DMS114 treated with DMSO at 0.1 percent for 48 hours (cell line): Measurements from ENCODE around the gene DDT.
"Not testable (repeated sequence)": the region's sequence is repeated elsewhere in the genome, so short reads cannot be mapped to it uniquely, and the experiment has no call there.

Experiments used
- DNase-seq: peaks from one replicate; lab custom pipeline; 2025; ENCODE audit not compliant: unreplicated experiment; lab: John Stamatoyannopoulos, UW

Gene DDT

DNA sequence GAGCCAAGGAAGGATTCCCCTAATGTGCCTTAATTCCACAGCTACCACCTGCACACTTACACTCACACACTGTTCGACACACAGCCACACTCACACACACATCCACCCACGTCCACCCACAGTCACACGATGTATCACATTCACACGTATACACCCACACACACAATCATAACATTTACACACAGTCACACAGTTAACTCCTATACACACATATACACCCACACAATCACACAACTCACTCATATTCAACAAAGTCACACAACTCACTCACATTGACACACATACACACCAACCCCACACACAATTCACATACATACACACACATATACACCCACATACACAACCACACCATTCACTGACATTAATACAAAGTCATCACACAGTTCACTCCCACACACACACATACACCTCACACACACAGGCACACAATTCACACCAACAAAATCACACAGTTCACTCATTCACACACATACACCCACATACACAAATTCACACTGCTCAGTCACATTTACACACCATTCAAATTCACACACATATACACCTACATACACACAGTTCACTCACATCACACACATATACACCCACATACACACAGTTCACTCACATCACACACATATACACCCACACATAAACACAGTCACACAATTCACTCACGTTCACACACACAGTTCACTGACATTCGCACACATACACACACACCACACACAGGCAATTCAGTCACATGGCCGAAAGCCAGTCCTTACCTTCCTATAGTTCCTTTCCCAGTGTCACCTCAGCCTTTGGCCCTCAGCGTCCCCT, 19.8 kb downstream of the DDT start:
- DNase-seq: not testable (repeated sequence)

DNA sequence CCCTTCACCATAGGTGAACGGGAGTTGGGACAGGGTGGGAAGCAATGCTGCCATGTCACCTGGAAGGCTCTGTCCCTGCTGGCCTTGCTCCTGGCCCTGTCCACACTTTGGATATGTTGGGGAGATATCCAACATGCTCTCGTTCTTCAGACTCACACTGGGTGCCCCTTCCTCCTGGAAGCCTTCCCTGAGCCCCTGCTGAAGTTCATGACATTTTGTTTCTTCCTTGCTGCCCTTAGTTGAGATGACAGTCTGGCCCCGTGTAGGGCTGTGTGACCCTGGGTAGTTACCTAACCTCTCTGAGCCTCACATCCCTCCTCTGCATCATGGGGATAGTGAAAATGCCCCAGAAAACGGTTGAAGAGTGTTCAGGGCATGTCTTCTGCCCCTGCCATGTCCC, 20.8 kb downstream of the DDT start:
- DNase-seq: not testable (repeated sequence)

DNA sequence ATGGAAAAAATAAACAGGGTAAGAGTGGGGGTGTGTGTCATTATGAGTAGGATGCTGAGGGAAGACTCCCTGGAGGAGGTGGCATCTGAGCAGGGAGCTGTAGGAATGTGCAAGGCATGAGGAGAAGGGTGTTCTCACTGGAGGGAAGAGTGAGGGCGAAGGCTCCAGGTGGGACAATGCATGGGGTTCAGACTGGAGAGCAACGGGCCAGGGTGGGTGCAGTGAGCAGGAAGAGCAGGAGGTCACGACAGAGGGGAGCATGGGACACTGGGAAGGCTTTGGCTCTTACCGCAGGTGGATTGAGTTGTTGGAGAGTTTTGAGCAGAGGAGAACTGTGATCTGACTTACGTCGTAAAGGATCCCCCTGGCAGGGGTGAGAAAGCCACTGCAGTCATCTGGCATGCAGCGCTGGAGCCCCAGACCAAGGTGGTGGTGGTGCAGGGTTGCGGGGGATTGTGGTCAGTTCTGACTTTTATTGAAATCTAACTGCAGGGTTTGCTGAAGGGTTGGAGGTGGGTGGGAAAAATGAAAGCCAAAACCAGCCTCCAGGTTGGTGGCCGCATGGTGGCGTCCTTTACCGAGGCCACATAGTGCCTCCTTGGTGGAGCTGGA, 21.3 kb downstream of the DDT start:
- DNase-seq: not testable (repeated sequence)

DNA sequence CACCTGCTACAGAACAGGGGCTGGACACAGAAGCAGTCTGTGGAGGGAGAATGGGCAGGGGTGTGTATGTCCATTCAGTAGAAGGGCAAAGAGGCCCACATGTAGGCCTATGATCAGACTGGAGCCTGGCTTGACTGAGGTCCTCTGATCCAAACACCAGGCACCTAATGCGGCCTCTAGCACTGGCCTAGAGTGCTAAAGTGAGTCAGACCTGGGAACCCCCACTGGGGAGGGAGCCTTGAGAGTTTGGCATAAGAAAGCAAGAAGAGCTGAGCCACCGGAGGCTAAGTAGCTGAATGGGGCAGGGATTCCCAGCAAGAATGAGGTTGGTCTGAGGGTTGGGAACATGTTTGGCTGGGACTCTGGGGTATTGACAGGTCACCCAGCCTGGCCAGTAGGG, 22.9 kb downstream of the DDT start:
- DNase-seq: not testable (repeated sequence)

DNA sequence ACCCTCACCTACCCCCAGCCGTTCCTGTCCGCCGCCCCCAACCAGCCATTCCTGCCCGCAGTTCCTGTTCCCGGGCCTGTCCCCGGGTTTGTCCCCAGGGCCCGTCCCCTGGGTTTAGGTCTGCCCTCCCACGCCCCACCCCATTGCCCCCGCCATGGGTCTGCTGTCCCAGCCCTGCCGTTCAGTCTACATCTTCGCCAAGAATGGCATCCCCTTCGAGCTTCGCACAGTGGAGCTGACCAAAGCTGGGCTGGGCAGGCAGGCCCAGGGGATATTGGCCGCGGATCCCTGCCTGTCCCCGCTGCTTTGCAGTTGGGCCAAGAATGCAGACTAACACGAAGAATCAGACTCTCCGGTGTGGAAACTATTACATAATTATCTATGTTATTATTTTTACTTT, 24.5 kb downstream of the DDT start:
- not testable (repeated sequence) for DNase-seq

DNA sequence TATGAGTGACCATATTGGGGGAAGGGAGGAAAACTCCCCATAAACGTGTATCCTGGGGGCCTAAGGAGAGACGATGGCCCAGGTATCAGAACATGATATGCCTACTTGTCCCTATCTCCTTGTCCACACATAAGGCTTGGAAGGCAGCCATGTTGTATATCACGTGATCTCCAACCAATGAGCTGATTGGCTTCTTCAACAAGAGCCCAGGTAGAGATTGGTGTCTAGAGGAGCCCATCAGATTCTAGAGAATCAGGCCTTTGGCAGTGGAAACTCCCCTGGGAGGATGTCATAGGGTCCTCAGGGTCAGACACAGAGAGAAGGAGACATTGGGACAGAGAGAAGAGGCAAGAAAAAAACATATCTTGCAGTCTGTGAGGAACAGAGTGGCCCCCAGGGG, 26.9 kb downstream of the DDT start:
- DNase-seq: not testable (repeated sequence)

DNA sequence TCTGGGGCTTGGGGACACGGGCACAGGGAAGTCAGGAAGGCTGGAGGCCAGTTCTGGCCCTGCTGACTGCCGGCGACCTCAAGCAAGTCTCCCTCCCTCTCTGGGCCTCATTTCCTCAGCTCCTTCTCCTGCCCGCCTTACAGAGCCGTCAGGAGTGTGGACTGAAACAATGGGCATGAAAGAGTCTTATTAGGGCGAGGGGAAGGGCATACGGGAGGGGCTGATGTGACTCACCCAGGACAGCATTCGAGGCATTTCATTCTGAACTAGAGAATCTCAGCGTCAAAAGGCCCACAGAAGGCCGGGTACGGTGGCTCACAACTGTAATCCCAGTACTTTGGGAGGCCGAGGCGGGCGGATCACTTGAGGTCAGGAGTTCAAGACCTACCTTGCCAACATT, 34.1 kb downstream of the DDT start:
- DNase-seq: not testable (repeated sequence)

DNA sequence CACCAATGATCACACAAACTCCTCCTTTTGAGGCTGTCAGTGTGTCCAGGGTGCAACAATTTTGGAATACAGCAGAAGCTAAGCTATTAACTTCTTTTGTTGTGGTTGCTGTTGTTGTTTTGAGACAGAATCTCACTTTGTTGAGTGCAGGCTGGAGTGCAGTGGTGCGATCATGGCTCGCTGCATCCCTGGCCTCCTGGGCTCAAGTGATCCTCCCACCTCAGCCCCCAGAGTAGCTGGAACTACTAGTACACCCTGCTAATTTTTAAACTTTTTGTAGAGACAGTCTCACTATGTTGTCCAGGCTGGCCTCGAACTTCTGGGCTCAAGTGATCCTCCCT, 35.3 kb downstream of the DDT start:
- no peak for DNase-seq

DNA sequence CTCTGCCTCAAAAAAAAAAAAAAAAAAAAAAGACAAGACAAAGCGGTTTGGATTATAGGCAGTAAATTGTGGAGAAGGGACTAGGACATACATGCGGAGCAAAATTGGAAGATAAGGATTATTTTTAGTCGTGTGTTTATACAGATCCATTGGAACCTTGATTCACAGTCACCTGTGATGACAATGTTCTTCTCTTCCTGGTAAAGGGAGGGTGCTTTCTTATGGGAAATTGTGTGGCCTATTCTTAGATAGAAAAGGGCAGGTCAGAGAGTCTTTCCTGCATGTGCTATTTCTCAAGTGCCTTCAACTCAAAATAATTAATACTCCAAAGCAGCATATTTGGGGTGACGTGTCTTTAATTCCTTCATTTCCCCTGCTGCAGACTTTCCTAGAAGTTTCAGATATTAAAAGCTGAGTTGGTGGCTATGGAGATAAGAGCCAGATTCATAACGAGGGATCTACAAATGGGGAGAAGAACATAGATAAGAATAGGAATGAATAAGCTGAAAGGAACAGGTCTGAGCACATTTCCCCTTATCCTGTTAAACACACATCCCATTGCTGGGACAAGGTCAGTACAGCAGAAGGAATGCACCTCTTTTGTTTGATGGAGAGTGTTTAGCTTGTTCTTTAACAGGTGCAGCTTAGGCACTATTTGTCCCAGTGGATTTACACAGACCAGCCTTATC, 35.8 kb downstream of the DDT start:
- DNase-seq: no peak

DNA sequence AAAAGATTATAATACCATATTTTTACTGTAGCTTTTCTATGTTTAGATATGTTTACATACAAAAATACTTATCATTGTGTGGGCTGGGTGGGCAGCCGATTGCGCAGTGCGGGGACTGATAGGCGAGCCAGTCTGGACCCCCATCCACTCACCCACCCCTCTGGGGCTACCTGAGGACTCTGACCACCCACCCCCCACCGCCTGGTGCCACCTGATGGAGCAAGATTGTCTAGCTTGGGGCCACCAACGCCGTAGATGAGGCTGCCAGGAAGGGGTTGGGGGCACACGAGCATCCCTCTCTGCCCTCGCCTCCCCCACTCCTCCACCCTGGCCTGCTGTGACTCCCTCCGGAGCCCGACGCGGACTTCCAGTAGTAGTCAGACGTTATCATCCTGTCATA, 47.7 kb downstream of the DDT start:
- no peak for DNase-seq

DNA sequence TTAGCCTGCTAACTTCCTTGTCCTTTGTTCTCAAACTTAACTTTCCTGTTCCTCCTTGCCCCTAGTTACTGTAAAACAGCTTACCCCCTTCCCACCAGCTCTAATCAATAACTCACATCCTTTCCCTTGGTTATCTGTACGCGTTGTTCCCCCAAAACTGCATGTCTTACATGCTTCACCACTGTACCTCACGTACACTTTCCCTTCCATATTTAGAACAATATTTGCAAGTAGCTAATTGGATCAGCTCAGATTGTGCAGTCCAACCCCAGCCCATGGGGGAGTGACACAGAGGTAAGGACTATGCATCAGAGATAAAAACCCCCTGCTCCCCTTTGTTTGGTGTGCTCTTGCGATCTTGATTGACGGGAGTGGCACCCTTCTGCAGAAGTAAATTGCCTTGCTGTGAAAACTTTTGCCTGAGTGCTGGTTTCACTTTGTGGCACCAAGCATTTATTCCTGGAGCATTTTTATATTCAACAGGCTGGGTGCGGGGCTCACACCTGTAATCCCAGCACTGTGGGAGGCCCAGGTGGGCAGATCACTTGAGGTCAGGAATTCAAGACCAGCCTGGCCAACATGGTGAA, 49.1 kb downstream of the DDT start:
- no peak for DNase-seq

DNA sequence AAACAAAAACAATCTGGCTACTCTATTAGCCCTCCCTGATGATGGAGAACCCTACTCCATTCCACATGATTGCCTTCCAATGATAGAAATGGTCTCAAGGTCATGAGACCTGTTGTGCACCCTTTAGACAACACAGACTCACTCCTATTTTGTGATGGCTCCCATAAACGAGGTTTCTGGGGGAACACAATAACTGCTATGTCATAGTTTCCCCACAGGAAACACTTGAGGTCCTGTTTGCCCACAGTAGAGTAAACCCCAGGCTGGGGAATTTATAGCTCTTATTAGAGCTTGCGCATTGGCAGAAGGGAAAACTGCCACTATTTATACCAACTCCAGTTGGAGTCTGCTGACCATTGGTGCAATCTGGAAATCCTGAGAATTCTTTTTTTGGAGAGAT, 51.3 kb downstream of the DDT start:
- no peak for DNase-seq

DNA sequence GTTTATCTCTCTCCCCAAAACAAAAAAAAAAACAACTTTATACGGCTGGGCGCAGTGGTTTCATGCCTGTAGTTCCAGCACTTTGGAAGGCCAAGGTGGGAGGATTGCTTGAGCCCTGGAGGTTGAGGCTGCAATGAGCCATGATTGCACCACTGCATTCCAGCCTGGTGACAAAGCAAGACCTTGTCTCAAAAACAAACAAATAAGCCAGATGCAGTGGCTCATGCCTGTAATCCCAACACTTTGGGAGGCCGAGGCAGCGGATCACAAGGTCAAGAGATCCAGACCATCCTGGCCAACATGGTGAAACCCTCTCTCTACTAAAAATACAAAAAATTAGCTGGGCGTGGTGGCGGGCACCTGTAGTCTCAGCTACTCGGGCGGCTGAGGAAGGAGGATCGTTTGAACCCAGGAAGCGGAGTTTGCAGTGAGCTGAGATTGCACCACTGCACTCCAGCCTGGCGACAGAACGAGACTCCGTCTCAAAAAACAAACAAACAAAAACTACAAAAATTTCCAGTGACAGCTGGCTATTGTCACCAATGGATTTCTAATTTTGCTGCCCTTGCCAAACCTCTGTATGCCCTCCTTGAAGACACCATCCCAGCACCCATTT, 52.5 kb downstream of the DDT start:
- DNase-seq: not testable (repeated sequence)
